Kidney (tissue), 14 donors: ENCODE measurements around the gene MYH13. TPM values are rescaled to one million over a fixed set of nuclear protein-coding genes. Genes with fewer than 3 reads are reported as not detected.

Experiments used
- DNase-seq, 5 donors: peaks; one replicate each; pipeline ENCODE4 v3.0.0-alpha.2; 2013 to 2020
- FAIRE-seq: peaks from 2 replicates; lab custom pipeline; 2012; peaks lifted over from hg19 to GRCh38; lab: Jason Lieb, UNC
- H3K27ac ChIP-seq, 2 donors: one replicate each; pipeline ENCODE4 v1.7.0; 2013; ENCODE audit warnings: low read depth in 2 of 2, low read length in 2 of 2, inconsistent platforms in 1 of 2
- H3K27me3 ChIP-seq: one replicate; pipeline ENCODE4 v1.7.1; 2013; ENCODE audit warnings: low read length, inconsistent platforms; ENCODE audit not compliant: control insufficient read depth, insufficient read depth
- H3K36me3 ChIP-seq, 3 donors: one replicate each; pipeline versions ENCODE4 v1.7.0 to v1.7.1; 2013; ENCODE audit warnings: low read length in 3 of 3, control low read depth in 1 of 3, inconsistent platforms in 1 of 3; ENCODE audit not compliant: insufficient read depth in 3 of 3, control insufficient read depth in 2 of 3
- H3K4me1 ChIP-seq, 3 donors: one replicate each; pipeline versions ENCODE4 v1.7.0 to v1.7.1; 2013; ENCODE audit warnings: low read length in 3 of 3, inconsistent platforms in 1 of 3, low read depth in 1 of 3; ENCODE audit not compliant: control insufficient read depth in 2 of 3, insufficient read depth in 2 of 3
- H3K4me3 ChIP-seq, 3 donors: one replicate each; pipeline versions ENCODE4 v1.7.0 to v1.8.1; 2013; ENCODE audit warnings: low read length in 3 of 3, control low read depth in 1 of 3, inconsistent platforms in 1 of 3
- H3K9ac ChIP-seq, 3 donors: one replicate each; pipeline versions ENCODE4 v1.7.0 to v1.7.1; 2013; ENCODE audit warnings: low read length in 3 of 3, control low read depth in 1 of 3, inconsistent platforms in 1 of 3
- H3K9me3 ChIP-seq, 3 donors: one replicate each; pipeline versions ENCODE4 v1.7.0 to v1.7.1; 2013; ENCODE audit warnings: low read length in 3 of 3, control low read depth in 1 of 3, inconsistent platforms in 1 of 3; ENCODE audit not compliant: control insufficient read depth in 2 of 3, insufficient read depth in 1 of 3
- intact Hi-C: fragments of 100-400 bp; cut with DNase I; formaldehyde crosslinking; loops from one replicate; pipeline ENCODE4 v1.11.1; 2022
- polyA plus RNA-seq: library from polyadenylated mRNA; stranded (reverse); fragments of 350-450 nt; fragmentation: Illumina TruSeq; extraction: RNeasy Lipid Tissue Mini Kit (QIAGEN cat#74804); gene quantifications from one replicate; pipeline ENCODE4 v1.2.3, GENCODE V29; 2014; ENCODE audit warnings: low read depth, low replicate concordance; ENCODE audit not compliant: insufficient read depth
- total RNA-seq: library from RNA; stranded (reverse); fragmentation: NEBNext Ultra II Directional; extraction: Animal tissue kit (Norgen Biotek cat#: 25700); gene quantifications from one replicate; pipeline ENCODE4 v1.2.1, GENCODE V29; 2021
- TF ChIP-seq, protein P1 (sequence below): IDR thresholded peaks from 3 replicates; pipeline ENCODE4 v1.5.1; 2012; ENCODE audit warnings: mild to moderate bottlenecking, moderate library complexity, borderline replicate concordance; ENCODE audit not compliant: insufficient read depth; ENCODE audit errors: extremely low read depth
- donor health status: control.
- donor health status: control.
- donor health status: control.
- donor health status: control.
- donor health status: control.
- donor health status: DM: yes; HTN: yes; CAD: no.
- donor health status: Normal renal cell carcinoma (clear cell type).

The MYH13 gene
- total and polyA plus RNA-seq, 2 donors from 2014 or later = not detected

DNA sequence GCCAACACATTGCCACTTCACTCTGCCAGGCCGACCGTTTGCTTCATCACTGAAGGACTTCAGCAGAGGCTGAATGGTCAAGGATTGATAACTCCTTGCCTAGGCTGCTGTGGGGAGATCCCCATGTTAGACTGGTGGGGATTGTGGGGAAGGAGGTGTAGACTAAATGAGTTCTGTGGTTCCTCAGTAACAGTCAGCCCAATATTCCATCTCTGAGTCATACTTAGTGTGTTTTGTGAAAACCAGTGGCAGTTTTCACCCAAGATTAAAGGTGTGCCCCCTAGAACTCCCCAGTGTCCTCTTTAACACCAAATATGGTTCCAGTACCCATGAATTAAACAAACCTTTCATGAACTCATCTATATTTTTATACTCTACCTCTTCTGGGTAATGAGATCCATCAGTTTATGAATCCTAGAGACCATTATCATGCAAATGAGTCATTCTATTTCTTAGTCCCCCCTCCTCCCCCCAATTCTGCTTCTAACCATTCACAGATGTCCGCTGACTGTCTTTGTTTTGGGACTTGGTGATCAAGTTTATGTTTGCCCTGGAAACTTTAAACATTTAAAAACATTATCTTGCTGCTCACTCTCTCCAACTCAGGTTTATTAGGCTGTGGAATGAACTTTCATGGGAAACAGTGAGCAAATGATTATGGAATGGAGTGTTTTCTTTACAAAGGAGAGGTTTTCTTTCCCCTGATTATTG, 107.6 kb downstream of the MYH13 start:
- H3K4me1 ChIP-seq = no peaks in the 10 kb centered on the region
- intact Hi-C loops = no loop called here

DNA sequence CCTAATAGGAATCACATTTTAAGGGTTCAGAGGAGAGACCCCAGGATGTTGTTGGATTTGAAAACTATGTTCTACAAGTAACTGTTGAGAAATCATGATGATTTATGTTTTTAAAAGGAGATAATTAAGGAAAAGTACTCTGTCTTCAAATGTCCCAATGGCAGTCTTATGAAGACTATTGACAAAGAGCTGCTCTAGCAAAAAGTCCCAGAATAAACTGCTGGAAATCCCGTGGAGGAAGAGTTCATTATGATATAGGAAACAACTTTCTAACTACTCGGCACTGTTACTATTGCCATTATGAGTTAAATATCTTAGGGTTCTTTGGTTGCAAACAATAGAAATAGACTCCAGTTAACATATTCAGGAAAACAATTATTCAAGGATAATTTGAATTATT, 108.8 kb downstream of the MYH13 start:
- no peak overlapping the region for H3K9ac ChIP-seq
- no peaks in the 10 kb centered on the region for H3K27me3 ChIP-seq
- FAIRE-seq (no peak), DNase-seq (no peak)
- H3K4me1 ChIP-seq = no peaks in the 10 kb centered on the region
- no peaks in the 10 kb centered on the region for H3K36me3 ChIP-seq
- TF ChIP-seq, protein P1, sequence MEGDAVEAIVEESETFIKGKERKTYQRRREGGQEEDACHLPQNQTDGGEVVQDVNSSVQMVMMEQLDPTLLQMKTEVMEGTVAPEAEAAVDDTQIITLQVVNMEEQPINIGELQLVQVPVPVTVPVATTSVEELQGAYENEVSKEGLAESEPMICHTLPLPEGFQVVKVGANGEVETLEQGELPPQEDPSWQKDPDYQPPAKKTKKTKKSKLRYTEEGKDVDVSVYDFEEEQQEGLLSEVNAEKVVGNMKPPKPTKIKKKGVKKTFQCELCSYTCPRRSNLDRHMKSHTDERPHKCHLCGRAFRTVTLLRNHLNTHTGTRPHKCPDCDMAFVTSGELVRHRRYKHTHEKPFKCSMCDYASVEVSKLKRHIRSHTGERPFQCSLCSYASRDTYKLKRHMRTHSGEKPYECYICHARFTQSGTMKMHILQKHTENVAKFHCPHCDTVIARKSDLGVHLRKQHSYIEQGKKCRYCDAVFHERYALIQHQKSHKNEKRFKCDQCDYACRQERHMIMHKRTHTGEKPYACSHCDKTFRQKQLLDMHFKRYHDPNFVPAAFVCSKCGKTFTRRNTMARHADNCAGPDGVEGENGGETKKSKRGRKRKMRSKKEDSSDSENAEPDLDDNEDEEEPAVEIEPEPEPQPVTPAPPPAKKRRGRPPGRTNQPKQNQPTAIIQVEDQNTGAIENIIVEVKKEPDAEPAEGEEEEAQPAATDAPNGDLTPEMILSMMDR = no peak
- no peak overlapping the region for H3K27ac ChIP-seq
- intact Hi-C loops = no loop called here
- no peak overlapping the region for H3K4me3 ChIP-seq
- no peaks in the 10 kb centered on the region for H3K9me3 ChIP-seq

More for the DNA sequence above, 107.6 kb downstream of the MYH13 start:
- no peak overlapping the region for H3K4me3 ChIP-seq
- H3K27me3 ChIP-seq = no peaks in the 10 kb centered on the region
- no peaks in the 10 kb centered on the region for H3K36me3 ChIP-seq
- FAIRE-seq (no peak), DNase-seq (no peak)
- no peaks in the 10 kb centered on the region for H3K9me3 ChIP-seq
- TF ChIP-seq, protein P1 = no peak
- H3K9ac ChIP-seq = no peak overlapping the region
- no peak overlapping the region for H3K27ac ChIP-seq

DNA sequence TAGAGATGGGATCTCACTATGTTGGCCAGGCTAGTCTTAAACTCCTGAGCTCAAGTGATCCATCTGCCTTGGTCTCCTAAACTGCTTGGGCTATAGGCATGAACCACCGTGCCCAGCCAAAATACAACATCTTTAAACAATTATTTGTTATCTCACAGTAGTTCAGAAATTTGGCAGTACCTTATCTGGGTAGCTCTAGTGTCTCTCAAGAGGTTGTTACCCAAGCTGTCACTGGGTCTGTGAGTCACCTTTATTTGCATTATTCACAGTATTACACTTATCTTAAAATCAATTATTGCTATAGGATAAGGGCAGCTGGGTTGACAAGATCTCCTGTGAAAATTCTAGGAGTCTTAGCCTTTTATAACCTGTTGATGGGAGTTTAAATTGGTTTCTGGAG, 110.4 kb downstream of the MYH13 start:
- no peaks in the 10 kb centered on the region for H3K36me3 ChIP-seq
- intact Hi-C loops = no loop called here
- no peak overlapping the region for H3K9ac ChIP-seq
- no peaks in the 10 kb centered on the region for H3K9me3 ChIP-seq
- TF ChIP-seq, protein P1 = no peak
- no peak overlapping the region for H3K4me3 ChIP-seq
- no peak overlapping the region for H3K27ac ChIP-seq
- FAIRE-seq (no peak), DNase-seq (no peak)
- no peaks in the 10 kb centered on the region for H3K4me1 ChIP-seq
- H3K27me3 ChIP-seq = no peaks in the 10 kb centered on the region
